Stimulated activated CD4-positive, alpha-beta T cell treated with anti-CD3 and anti-CD28 coated beads, Interleukin-1b, Interleukin-23, amount 100 ng/mL, for 1 hour (primary cell): ENCODE measurements around the gene IMMP2L.
"Not testable (repeated sequence)": the region's sequence is repeated elsewhere in the genome, so short reads cannot be mapped to it uniquely, and the experiment has no call there.

Experiments
- DNase-seq, 2 donors: peaks; one replicate each; pipeline ENCODE4 v3.0.0-alpha.2; 2020; ENCODE audit warnings: low read depth in 2 of 2

IMMP2L gene

DNA sequence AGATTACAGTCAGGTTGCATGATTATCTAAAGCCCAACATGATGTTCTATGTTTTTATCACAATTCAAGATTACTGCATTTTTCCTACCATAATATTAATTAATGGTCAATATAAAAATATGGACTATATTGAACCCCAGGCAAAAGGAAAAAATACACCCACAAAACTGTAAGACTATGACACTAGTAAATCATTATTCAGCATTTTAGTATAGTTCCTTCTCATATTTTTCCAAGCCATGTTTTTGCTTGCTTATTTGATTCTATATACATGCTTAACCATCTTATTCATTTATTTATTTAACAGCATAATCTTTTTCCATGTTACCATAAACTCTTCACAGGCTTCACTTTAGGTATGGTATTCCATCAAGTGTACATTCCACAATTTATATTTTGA, 101.6 kb downstream of the IMMP2L start:
- DNase-seq = no peak

DNA sequence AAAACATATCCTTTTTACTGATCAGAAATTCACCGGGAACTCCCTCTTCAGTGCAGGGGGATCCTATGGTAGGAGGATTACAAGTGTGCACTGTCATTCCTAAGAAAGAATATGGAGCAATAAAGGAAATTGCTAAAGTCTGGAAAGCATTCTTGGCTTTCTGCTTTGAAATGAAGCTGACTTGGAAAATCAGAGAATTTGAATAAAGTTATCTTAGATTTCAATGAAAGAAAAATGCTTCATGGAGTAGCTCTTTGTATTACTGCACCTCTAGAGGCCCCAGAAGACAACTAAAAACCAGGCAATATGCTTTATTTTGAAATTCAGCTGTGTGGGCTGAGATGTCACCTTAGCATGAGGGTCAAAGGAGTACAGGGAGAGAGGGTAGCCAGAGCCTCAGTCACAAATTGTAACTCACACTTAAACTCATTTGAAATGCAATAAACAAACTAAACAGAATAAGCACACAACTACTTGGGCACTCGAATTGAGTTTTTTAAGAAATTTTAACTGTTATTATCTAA, 102.5 kb downstream of the IMMP2L start:
- no peak for DNase-seq

DNA sequence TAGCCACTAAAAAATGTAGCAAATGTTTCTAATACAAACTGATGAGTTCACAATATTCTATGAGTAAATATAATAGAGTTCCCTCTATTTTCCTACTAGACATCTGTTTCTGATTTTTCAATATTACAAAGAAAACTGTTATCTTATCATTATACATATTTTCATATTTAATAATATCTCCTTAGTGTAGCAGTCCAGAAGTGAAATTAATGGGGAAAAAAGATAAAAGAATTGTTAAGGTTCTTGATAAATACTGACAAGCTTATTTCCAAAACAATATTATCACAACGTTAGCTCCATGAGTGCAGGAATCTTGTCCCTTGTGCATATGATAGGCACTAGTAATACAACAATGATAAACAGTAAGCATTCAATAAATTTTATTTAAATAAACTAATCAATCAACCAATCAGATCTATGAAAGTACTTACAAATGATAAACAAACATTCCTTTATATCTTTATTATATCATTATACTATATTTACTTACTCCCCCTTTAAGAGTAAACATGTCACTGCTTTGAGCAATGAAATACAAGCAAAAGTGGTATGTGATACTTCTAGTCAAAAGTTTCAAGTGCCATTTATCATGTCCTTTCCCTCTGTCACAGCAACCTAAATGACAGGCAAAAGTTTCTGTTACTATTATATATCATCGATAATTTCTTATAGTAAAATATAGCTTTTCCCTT, 103.1 kb downstream of the IMMP2L start:
- DNase-seq = no peak

DNA sequence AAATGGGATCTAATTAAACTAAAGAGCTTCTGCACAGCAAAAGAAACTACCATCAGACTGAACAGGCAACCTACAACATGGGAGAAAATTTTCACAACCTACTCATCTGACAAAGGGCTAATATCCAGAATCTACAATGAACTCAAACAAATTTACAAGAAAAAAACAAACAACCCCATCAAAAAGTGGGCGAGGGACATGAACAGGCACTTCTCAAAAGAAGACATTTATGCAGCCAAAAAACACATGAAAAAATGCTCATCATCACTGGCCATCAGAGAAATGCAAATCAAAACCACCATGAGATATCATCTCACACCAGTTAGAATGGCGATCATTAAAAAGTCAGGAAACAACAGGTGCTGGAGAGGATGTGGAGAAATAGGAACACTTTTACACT, 111.6 kb downstream of the IMMP2L start:
- not testable (repeated sequence) for DNase-seq

DNA sequence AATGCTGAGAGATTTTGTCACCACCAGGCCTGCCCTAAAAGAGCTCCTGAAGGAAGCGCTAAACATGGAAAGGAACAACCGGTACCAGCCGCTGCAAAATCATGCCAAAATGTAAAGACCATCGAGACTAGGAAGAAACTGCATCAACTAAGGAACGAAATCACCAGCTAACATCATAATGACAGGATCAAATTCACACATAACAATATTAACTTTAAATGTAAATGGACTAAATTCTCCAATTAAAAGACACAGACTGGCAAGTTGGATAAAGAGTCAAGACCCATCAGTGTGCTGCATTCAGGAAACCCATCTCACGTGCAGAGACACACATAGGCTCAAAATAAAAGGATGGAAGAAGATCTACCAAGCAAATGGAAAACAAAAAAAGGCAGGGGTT, 114.8 kb downstream of the IMMP2L start:
- DNase-seq = not testable (repeated sequence)

DNA sequence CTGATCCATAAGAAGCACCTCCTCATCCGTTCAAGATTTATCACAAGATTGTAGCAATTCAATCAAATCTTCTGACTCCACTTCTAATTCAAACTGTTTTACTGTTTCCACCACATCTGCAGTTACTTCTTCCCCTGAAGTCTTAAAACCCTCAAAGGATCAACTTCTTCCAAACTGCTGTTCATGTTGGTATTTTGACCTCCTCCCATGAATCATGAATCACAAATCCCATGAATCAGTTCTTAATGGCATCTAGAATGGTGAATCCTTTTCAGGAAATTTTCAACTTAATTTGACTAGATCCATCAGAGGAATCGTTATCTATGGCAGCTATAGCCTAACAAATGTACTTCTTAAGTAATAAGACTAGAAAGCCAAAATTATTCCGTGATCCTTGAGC, 122.3 kb downstream of the IMMP2L start:
- no peak for DNase-seq

DNA sequence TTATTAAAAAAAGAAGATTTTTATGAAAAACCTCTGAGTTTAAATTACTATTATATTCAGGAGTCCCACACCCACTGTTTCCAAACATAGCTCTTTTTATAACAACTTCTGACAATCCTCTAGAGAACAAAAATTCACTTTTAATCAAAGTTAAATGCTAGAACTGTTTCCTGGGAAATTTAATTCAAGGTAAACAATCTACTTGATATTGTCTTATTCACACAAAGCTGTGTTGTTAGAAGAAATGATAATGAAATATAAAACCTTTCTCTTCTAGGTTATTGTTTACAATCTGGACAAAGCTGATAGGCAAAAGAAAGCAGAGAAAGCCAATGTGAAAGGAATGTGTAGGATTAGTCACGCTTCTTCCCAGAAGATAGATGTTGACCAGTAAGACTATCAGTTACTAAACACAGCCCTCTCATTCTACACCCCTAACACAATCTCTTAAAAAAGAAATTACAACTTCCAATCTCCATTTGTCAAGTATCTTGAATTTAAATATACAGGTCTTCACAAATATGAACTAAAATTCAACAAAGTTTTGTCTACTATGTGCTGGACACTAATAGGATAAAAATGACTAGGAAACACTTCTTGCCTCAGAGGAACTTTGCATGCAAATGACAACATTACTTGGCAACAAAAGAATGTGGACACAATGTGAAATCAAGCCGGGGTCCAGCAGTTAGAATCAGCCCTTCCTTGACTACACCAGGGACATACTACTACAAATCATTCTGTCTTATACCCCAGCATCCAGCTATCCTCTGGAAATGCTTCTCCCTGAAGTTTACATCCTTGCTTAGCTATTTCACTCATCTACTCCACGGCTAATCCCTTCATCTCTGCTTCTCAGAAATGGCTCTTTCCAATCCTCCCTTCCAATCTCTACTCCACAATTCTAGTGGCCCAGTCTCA, 123.7 kb downstream of the IMMP2L start:
- no peak for DNase-seq

DNA sequence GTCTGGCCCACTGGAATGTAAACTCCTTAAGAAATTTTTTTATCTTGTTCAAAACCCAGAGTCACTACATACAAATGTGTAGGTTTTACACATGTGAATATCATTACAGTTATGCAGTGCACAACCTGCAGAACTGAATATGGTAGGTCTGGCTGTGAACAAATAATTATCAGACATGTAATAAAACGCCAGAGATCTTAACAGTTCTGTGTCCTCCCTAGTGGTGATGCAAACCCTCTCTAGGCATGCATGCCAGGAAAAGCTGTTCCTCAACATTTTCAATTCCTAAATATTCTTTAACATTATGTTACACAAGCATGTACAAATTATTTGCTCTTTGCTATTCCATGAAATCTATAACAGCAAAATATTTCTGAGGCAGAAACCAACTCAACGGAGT, 124.6 kb downstream of the IMMP2L start:
- DNase-seq = no peak

DNA sequence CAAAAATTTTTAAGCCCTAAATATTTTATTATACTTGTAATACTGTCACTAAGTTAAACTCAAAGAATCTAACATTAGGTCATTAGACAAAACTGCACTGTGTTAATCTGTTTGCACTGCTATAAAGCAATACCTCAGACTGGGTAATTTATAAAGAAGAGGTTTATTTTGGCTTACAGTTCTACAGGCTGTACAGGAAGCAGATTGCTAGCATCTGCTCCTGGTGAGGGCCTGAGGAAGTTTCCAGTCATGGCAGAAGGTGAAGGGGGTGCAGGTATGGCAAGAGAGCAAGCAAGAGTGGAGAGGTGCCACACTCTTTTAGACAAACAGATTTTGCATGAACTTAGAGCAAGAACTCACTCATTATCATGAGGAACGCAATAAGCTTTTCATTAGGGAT, 125.7 kb downstream of the IMMP2L start:
- no peak for DNase-seq

DNA sequence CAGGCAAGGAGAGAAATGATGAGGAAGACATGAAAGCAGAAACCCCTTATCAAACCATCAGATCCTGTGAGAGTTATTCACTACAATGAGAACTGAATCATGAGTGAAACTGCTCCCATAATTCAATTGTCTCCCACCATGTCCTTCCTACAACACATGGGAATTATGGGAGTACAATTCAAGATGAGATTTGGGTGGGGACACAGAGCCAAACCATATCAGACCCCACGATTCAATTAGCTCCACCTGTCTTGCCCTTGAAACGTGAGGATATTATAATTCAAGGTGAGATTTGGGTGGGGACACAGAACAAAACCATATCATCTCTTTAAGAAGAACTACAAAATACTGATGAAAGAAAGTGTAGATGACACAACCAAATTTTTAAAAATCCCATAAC, 128.9 kb downstream of the IMMP2L start:
- no peak for DNase-seq

DNA sequence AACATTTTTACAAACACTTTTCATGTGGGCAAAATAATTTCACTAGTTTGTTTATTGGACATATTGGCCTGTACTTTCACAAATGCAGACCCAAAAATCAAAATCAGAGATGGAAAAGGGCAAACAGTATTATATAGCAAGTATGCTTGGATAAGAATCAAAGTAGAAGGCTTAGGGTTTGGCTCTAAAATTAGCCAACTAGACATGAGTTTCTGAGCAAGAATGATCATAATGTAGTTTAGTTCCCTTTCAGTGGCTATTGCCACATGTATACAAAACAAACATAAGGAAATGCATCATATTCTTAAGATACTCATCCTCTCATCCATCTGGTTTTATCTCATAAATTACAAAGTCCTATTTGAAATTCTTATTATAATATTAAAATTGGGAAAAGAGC, 132.5 kb downstream of the IMMP2L start:
- no peak for DNase-seq

DNA sequence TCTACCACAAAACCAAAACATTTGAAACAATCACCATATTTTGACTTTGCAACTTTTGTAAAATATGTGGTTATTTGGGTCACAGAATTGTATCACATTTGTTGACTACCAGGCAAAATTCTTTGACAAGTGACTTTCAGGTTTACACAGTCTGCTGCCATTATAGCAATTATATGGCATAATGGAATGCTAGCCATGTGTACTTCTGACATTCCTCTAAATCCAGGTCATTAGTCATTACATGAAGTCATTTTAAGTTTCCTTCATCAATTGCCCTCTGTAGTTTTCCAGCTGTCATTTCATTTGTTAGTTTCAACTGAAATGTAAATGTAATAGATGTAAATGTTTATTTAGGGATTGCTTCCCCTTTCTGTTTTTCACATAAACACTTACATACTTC, 137.5 kb downstream of the IMMP2L start:
- DNase-seq = no peak

DNA sequence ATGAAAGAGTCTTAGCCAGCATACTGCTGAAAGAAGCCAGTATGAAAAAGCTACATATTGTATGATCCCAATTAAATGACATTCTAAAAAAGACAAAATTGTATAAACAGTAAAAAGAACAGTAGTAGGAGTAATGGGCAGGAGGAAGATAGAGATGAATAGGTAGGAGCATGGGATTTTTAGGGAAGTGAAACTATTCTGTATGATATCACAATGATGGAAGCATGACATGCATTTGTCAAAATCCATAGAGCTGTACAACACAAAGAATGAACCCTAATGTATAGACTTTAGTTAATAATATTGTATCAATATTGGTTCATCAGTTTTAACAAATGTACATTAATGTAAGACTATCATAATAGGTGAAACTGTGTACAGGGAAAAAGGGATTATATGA, 147.9 kb downstream of the IMMP2L start:
- DNase-seq = no peak

DNA sequence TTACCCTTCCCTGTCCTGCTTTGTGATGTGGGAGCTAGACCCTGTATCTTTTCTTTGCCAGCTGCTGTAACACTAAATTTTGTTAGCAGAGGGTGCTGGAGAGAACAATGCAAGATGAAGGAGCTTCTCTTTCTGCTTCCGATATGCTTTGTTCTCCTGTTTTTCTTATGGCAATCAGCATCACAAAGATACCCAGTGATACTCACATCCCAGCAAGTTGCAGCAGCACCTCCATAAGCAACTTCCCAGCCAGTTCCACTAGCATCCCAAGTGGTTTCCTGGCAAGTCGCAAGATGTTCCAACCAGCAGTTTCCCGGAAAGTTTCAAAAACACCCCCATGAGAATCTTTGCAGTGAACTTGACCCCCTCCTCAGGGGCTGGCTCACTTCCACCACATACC, 148.6 kb downstream of the IMMP2L start:
- DNase-seq = no peak

DNA sequence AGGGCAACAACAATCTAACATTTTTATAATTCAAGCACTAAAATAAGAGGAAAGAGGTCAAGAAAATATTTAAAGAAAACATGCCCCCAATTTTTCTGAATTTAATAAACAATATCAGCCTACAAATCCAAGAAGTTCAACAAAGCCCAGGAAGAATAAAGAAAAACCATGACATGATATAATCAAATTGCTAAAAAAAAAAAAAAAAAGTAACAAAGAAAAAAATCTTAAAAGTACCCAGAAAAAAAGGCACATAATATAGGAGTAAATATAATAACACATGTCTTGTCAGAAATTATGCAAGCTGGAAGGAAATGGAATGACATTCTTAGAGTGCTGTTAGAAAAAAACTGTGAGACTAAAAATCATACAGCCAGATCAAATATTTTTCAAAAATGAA, 151.4 kb downstream of the IMMP2L start:
- no peak for DNase-seq

DNA sequence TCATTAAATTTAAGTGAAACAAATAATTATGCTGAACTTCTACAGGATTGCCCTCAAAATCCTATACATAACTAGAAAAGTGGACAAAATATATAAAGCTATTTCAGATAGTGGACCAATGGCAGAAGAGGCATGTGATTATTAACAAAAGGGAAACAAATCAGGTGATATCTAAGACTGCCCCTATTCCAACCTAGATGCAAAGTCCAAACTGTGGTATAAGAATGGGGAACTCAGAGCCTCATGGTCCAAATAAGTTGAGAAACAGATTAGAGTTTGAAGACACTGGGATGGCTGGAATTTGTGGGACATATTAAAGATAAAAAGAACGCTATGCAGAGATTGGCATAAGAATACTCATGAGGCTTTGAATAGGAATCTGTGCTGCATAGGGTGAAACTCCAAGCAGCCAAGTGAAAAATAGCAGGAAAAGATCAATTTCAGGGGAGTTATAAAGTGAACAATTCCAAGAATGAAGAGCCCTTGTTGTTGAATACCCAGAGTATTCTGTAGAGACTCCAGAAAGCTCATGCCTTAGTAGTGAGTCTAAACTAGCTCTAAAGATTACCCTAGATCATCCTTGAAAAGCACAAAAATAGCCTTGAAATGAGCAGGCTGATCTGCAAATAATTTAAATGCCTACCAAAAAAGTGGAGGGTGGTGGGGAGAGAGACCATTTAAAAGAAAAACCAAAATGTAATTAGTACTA, 152.4 kb downstream of the IMMP2L start:
- DNase-seq = no peak

DNA sequence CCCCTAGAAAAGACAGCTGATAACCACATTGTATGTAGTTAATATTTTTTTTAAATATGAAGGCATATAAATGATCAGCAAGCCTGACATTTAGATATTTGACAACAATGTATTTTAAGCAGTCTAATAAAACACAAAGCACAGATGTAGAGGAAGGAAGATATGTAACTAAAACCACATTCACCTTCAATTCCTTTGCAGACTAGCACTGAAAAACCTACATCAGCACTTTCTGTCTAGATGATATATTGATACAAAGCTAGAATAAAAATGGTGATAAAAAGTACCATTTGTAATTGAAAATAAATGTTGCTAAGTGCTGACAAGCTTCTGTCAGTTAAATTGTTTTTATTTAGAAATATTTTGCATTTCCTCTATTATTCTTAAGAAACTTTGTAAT, 153.6 kb downstream of the IMMP2L start:
- no peak for DNase-seq

DNA sequence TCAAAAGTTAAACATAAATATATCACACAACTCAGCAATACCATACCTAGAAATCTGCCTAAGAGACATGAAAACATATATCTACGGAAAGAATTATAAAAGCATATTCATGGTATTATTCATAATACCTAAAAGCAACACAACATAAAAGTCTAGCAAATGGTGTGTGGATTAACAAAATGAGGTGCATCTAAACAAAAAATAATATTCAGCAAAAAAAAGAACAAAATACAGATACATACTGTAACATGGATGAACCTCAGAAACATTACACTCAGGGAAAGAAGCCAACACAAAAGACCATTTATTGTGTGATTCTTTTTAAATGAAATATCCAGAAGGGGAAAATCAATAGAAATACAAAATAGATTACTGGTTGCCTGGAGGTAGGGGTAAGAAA, 155.0 kb downstream of the IMMP2L start:
- DNase-seq = no peak

DNA sequence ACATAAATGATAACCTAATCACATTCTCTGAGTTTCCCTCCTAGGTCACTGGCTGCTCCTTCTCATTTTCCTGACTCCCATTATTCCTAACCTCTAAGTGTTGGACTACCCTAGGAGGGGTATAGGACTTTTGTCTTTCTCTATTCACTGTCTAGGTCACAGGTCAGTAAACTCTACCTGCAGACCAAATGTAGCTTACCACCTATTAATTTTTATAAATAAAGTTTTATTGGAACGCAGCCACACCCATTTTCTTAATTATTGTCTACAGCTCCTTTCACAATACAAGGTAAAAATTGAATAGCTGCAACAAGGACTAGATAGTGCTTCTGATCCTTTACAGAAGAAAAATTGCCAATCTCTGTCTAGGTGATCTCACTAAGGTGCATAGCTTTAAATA, 156.7 kb downstream of the IMMP2L start:
- DNase-seq = no peak

DNA sequence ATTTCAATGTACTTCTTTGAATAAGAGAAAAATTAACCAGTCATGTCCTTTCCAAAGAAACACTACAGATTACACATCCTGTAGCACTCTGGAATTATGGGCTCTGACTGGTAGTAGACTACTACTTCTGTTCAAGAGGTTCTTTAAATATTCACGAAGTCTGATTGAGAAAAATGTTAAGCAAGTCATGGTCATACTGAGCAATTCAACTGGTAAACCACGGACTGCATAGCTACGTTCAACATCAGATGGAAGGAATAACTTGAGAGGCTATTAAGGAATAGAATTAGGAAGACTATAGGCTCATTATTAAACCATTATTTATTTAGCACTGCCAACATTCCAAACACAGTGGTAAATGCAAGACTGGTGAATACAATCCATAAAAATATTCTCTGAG, 160.8 kb downstream of the IMMP2L start:
- no peak for DNase-seq

DNA sequence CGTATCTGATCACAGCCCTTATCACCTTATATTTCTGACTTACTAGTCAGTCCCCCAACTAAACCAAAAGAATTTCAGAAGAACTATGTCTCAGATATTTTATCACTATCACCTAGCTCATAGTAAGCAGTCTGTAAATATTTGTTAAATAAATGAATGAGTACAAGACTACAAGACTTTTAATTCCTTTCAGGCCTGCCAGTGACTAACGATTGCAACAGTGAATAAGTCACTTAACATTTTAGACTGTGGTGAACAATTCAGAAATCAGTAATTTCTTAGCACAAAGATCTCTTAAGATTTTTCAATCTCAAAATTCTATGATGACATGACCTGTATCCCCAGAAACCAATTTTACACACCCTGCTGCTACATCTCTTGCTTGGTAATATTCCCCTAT, 162.2 kb downstream of the IMMP2L start:
- no peak for DNase-seq

DNA sequence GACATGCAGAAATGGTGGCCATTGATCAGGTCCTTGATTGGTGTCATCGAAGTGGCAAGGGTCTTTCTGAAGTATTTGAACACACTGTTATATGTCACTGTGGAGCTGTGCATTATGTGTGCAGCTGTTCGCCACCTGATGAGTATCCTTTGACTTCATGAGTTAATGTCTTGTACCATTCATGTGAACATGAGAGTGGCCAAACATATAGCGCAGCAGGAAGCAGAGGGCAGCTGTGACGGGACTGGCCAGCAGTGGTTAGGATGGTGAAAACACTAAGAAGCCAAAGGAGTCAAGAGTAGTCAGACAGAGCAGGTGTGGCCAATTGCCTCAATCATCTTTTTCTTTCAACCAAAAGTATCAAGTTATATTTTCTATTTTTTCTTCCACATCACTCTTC, 167.4 kb downstream of the IMMP2L start:
- DNase-seq = no peak
